C1 segment of cervical spinal cord (tissue), 14 donors: ENCODE data around the gene TMEM40.
"Not testable (repeated sequence)": the region's sequence is repeated elsewhere in the genome, so short reads cannot be mapped to it uniquely, and the experiment has no call there.

Source experiments
- DNase-seq, 14 donors: peaks; one replicate each; lab custom pipeline; 2025; lab: John Stamatoyannopoulos, UW

Gene TMEM40

DNA sequence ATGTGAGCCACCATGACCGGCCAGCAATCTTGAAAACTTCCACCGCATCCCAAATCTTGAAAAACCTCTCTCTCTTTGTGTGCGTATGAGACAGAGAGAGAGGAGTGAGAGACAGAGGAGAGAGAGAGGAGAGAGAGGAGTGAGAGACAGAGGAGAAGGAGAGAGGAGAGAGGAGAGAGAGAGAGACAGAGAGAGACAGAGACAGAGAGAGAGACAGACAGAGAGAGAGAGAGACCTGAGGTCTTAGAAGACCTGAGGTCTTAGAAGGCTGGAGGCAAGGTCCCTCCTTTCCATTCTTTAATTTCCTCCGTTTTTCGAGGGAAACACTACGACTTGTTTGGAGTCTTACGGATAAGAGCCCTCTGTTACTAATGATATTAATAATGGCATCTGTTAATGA, 39.5 kb downstream of the TMEM40 start:
- no peak for DNase-seq

DNA sequence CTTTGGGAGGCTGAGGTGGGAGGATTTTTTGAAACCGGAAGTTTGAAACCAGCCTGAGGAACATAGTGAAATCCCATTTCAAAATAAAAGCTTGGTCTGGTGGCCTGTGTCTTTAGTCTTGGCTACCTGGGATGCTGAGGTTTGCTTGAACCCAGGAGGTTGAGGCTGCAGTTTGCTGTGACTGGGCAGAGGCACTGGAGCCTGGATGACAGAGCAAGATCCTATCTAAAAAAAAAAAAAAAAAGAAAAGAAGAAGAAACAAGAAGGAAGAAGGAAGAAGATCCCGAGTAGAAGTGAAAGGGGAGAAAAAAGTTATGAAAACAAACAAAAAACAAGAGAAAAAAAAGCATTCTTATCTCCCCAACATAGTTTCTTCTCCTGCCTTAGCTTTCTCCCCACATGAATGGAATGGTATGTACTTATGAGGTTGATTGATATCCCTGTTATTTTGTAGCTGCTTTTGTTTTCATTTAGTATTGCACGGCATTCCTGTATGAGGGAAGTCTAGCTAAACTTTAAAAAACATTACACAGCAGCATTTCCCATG, 42.4 kb downstream of the TMEM40 start:
- DNase-seq = no peak

DNA sequence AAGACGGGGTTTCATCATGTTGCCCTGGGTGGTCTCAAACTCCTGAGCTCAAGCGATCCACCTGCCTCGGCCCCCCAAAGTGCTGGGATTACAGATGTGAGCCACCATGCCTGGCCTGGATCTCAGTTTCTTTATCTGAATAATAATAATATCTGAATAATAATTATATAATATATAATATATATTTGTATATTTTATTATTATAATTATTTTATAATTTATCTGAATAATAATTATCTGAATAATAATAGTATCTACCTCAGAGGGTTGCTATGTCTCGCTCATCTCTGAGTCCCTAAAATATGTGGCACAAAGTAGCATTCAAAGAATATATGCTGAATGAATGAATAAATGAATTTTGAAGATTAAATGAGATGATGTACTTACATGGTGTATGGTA, 44.8 kb downstream of the TMEM40 start:
- no peak for DNase-seq

DNA sequence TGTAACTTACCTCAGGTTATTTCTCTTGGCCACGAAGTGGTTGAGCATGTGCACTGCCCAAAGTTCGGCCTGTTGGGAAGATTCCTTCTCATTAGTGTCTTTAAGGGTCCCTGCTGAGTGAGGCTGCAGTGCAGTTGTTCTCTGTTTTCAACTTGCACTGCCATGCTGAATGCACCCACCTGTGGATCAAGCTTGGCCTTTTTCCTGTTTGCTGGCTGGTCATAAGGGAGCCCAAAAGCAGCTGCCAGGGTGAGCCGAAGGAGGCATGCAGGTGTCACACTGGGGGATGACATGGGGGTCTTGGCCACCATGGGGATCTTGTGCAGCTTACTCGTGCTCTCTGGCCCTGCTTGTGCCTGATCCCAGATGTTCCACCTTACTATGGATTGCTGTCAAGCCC, 49.0 kb downstream of the TMEM40 start:
- no peak for DNase-seq

DNA sequence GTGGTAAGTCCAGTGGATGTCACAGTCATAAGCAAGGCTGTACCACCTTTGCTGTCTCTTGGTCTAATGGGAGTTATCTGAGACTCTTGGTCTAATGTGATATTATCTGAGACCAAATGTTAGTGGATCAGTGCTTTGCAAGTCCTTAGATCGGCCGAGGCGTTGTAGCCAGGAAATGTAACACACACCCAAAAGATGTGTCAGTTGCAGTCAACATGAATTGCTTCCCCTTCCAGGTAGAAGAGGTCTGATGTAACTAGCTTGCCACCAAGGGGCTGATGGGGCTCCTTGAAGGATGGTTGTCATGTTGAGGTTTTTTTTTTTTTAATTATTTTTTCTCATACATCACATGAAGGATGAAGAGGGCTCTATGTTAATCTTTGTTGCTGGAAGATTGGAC, 49.7 kb downstream of the TMEM40 start:
- no peak for DNase-seq

DNA sequence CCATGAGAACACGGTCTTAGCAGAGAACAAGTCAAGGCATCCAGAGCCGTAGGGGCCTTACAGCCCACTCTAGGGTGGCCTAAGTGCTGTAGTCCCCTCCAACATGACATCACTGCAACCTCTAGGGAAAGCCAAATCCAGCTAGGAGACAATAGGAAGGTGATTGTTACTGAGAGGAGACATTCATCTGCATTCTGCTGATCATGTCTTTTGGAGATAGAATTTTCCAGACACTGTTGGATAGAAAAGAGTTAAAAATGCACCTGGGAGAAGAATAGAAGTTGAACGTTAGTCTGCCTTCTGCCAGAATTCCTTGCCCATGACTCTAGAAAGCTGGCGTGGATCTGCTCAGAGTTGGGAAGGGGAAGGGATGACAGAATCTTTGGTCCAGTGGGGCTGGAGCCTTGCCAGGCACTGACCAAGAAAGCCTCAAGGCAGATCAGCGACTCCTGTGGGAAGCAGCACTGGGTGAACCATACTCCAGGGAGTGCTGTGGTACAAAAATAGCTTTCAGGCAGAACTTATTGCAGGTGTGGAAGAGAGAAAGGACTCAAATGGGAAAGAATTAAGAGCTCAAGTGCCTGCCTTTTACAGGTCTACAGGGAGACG, 50.4 kb downstream of the TMEM40 start:
- peak in 1 of 14 donors; percentile 9 for DNase-seq

DNA sequence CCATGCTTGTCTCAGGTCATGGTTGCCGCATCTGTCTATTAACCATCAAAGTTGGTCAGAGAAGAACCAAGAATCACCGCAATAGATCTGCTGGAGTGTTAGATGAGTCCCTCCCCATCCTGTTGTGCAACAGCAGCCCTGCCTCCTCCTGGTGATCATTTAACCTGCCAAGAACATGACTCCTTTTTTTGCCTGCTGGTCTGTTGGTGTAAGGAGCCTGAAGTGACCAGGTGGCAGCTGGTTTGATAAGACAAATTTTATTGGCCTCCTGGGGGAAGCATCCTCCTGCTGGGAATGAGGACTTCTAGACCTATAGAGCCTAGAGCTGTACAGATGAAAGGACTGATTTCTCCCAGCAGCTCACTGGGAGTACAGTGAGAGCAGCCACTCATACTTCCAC, 51.6 kb downstream of the TMEM40 start:
- no peak for DNase-seq

DNA sequence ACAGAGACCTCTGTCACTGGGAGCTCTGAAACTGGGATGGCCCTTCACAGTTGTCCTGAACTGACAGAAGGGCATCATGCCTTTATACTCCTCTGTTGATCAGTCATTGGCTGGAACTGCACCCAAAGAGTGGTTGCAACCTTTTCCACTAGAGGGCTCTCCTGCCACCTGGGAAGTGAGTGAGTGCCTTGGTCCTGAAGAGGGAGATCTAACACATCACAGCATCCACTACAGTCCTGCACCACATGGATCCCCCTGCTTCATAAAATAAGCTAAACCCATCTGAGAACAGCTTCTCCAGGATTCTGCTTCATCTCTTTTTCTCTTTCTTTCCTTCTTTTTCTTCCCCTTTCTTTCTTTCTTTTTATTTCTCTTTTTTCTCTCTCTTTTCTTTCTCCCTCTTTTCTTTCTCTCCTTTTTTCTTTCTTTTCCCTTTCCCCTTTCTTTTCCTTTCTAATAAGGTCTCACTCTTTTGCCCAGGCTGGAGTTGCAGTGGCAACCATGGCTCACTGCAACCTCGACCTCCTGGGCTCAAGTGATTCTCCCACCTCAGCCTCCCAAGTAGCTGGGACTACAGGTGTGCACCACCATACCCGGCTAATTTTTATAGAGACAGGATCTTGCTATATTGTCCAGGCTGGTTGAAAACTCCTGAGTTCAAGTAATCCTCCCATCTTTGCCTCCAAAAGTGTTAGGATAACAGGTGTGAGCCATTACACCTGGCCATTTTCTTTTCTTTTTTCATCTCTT, 52.4 kb downstream of the TMEM40 start:
- DNase-seq = no peak

DNA sequence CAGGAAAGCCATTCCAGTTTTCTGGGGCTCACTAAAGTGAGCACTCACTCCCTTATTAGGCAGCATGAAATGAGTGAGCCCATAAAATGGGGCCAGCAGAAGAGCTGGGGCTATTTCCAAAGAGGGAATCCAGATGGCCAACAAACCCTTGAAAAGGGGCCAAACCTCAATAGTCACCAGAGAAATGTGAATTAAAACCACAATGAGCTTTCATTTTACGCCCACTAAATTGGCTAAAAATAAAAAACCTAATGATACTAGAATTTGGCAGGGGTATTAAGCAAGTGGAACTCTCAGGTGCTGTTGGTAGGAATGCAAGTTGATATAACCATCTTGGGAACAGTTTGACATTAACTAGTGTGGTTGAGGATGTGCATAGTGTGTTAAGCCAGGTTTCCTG, 53.1 kb downstream of the TMEM40 start:
- no peak for DNase-seq

DNA sequence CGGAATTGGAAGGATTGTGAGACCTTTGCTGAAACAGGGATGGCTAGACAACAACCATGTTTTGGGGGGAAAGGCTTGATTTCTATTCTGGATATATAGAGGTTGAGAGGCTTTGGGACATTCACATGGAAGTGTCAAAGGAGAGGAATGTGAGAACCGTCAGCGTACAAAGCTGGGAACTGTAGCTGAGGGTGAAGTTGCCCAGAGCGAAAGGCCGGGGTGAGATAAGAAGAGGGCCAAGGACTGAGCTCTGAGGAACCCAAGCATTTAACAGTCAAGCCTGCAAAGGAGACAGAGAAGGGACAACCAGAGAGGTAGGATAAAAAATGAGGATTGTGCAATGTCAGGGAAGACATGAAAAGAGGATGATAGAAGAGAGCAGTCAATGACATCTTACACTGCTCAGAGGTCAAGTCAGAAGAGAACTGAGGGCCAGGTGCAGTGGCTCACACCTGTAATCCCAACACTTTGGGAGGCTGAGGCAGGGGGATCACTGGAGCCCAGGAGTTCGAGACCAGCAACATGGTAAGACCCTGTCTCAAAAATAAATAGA, 53.6 kb downstream of the TMEM40 start:
- DNase-seq = no peak

DNA sequence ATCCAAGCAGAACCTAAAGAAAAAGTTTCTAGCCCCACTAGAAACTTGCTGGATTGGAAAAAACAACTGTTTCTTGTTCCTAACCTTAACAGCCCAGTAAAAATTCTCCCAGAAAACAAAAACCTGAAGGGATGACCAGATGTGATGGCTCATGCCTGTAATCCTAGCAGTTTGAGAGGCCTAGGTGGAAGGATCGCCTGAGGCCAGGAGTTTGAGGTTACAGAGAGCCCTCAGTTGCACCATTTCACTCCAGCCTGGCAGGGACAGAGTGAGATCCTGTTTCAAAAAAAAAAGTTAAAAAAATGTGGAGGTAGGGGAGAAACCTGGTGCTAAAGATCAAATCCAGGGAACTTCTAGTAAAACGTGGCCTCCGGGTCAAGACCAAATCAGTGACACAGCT, 56.6 kb downstream of the TMEM40 start:
- DNase-seq = no peak

DNA sequence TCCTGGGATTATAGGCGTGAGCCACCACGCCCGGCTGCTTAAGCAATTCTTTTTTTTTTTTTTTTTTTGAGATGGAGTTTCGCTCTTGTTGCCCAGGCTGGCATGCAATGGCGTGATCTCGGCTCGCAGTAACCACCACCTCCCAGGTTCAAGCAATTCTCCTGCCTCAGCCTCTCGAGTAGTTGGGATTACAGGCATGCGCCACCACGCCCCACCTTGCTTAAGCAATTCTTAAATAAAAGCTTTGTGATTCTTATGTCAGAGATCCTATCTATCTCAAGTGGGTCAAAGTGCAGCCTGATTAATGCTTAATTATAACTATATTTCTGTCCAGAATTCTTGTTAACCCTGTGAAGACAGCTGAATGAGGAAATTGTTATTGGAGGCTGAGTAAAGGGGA, 57.5 kb downstream of the TMEM40 start:
- DNase-seq = not testable (repeated sequence)

DNA sequence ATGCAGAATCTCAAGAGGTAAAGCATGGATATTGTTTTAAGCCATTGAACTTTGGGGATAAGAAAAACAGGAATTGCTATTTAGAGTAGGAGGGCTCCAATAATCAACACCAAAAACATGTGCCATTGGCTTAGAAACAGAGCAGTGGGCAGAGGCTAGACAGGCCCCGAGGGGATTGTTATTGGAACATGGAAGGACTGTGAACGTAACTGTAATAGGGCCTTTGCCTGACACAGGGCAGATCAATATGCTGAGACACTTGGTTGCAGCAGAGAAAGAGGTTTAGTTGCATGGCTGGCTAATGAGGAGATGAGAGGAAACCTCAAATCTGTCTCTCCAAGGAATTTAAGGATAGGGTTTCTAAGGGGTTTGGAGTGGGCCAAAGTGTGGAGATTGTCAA, 58.3 kb downstream of the TMEM40 start:
- no peak for DNase-seq

DNA sequence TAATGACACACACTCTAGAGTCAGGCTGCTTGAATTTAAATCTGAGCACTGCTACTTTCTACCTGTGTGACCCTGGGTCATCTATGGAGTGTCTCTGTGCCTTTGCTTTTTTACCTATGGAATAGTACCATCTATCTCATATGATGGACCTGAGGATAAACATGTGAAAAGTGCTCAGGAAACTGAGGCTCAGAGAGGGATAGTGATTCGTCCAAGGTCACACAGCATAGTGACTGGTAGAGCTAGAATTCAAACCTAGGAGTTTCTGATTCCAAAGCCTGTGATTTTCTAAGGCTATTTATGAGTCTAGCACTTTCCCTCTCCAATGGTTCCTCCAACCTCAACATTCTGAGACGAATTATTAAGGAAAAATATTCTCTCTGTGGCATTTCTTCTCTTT, 63.1 kb downstream of the TMEM40 start:
- DNase-seq = no peak

DNA sequence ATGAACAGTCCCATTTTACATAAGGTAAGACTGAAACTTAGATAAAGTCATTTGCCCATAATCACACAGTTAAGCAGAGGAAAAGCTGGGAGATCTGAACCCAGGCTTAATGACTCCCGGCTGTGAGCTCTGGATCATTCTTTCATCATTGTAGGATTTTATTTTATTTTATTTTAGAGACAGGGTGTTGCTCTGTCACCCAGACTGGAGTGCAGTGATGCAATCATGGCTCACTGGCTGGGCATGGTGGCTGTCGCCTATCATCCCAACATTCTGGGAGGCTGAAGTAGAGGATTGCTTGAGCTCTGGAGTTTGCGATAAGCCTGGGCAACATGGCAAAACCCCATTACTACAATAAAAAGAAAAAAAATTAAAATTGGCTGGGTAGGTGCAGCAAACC, 63.9 kb downstream of the TMEM40 start:
- DNase-seq = no peak

DNA sequence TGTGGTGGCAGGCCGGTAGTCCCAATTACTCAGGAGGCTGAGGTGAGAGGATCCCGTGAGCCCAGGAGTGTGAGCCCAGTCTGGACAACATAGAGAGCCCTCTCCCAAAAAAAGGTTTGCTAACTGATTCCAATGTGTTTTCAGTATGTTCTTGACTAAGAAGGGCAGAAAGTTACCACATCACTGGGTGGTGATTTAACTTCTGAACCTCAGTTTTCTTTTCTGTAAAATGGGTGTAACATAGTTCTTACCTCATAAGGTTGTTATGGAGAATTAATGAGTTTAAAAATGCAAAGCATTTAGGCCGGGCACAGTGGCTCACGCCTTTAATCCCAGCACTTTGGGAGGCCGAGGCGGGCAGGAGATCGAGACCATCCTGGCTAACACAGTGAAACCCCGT, 66.6 kb downstream of the TMEM40 start:
- no peak for DNase-seq

DNA sequence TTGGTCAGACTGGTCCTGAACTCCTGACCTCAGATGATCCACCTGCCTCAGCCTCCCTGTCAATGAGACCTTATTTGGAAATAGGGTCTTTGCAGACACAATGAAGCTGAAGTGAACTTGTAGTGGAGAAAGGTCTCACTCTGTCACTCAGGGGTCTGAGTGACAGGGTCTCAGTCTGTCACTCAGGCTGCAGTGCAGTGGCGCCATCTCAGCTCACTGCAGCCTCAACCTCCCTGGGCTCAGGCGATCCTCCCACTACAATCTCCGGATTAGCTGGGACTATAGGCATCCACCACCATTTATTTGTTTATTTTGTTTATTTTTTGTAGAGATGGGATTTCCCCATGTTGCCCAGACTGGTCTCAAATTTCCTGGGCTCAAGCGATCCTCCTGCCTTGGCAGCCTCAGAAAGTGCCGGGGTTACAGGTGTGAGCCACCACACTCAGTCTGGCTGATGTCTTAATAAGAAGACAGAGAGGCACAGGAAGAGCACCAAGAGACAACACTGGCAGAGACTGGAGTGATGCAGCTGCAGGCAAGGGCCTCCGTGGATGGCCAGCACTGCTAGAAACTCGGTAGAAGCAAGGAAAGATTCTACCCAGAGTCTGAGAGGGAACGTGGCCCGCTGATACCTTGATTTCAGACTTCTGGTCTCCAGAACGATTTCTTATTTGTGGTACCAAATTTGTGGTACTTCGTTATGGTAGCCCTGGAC, 68.9 kb downstream of the TMEM40 start:
- DNase-seq = no peak

DNA sequence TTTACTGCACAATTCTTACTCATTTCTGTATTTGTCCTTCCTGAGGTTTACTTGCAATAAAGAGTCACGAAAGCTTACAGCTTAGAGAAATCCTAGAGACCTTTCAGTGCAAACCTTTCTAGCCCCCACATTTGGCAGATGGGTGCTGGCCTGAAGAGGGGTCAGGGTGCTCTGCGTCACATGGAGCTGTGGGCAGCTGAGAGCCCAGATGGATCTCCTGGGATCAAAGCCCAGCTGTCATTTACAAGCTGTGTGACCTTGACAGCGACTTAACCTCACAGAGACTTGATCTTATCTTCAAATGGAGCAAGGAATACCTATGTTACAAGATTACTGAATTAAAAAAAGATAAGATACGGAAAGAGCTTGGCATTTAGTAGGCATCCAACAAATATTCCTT, 71.1 kb downstream of the TMEM40 start:
- DNase-seq = no peak

DNA sequence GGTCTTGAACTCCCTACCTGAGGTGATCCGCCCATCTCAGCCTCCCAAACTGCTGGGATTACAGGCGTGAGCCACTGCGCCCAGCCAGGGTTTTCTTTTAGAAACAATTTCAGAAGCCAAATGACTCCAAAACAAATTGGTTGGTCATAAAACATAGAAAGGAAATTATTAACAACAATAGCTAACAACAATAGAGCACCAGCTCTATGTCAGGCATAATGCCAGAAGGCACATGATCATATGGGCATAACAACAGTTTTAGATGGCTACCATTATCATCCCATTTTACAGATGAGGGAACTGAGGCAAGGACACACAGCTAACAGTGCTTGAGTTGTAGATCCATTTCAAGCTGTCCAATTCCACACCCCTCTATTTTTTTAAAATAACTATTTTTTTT, 73.0 kb downstream of the TMEM40 start:
- DNase-seq = no peak
